ENCODE measurements around the gene OTP. TPM values are rescaled to one million over a fixed set of nuclear protein-coding genes. Genes with fewer than 3 reads are reported as not detected.
"Not testable (repeated sequence)": the region's sequence is repeated elsewhere in the genome, so short reads cannot be mapped to it uniquely, and the experiment has no call there.

OTP gene
- total RNA-seq, 4 donors from 2014 or later = not detected

GRCh38 chr5:77627869-77628674 lies 10.4 kb downstream of the OTP start:
- WGBS, 2 donors = 11 to 15% methylated on average over 54 to 69 of the region's 69 CpGs
- TF ChIP-seq POLR2A (IDR thresholded peaks at IDR 0.05) = no peak
- TF ChIP-seq, protein P1, sequence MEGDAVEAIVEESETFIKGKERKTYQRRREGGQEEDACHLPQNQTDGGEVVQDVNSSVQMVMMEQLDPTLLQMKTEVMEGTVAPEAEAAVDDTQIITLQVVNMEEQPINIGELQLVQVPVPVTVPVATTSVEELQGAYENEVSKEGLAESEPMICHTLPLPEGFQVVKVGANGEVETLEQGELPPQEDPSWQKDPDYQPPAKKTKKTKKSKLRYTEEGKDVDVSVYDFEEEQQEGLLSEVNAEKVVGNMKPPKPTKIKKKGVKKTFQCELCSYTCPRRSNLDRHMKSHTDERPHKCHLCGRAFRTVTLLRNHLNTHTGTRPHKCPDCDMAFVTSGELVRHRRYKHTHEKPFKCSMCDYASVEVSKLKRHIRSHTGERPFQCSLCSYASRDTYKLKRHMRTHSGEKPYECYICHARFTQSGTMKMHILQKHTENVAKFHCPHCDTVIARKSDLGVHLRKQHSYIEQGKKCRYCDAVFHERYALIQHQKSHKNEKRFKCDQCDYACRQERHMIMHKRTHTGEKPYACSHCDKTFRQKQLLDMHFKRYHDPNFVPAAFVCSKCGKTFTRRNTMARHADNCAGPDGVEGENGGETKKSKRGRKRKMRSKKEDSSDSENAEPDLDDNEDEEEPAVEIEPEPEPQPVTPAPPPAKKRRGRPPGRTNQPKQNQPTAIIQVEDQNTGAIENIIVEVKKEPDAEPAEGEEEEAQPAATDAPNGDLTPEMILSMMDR (IDR thresholded peaks at IDR 0.05) = no peak
- H3K4me3 ChIP-seq (ENCODE audit: low read depth, poor library complexity, severe bottlenecking) = no peak overlapping the region
- intact Hi-C loops (cut with DNase I; ENCODE audit: low total_unique reads) = no loop called here
- DNase-seq (ENCODE audit: low spot score in 2 of 2) = no peak

DNA sequence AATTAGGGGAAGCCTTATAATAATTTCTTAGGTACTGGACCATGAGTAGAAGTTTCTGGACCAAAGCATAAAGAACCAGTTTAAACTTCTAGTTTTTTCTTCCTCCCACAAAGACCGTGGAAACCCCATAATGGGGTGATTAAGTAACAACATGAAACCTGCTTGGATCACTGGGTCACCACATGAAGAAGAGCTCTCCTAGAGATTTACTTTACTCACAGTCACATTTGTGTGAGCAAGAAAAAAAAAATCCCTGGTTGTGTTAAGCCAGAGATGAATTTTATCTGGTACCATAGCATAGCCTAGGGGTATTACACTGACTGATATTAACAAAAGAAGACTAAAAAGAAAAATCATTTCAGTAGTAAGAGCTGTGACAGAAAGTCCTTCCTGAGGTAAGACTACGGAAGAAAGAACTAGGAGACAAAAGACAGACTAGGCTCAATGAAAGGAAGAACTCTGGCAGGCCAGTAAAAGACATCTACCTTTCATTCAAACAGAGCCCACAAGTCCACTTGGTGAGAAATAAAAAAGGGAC lies 15.2 kb downstream of the OTP start:
- WGBS, 2 donors = 67 to 68% methylated on average over 2 of the region's 2 CpGs
- intact Hi-C loops (cut with DNase I; ENCODE audit: low total_unique reads) = no loop called here
- TF ChIP-seq, protein P1 (IDR thresholded peaks at IDR 0.05) = no peak
- TF ChIP-seq POLR2A (IDR thresholded peaks at IDR 0.05) = no peak
- no peak overlapping the region for H3K4me3 ChIP-seq (ENCODE audit: low read depth, poor library complexity, severe bottlenecking)
- no peak for DNase-seq (ENCODE audit: low spot score in 2 of 2)

GRCh38 chr5:77621440-77621839 lies 17.1 kb downstream of the OTP start:
- intact Hi-C loops (cut with DNase I; ENCODE audit: low total_unique reads) = no loop called here
- TF ChIP-seq, protein P1 (IDR thresholded peaks at IDR 0.05) = no peak
- TF ChIP-seq POLR2A (IDR thresholded peaks at IDR 0.05) = no peak
- no peak for DNase-seq (ENCODE audit: low spot score in 2 of 2)
- H3K4me3 ChIP-seq (ENCODE audit: low read depth, poor library complexity, severe bottlenecking) = no peak overlapping the region
- WGBS, 2 donors = 92 to 94% methylated on average over 5 of the region's 5 CpGs

GRCh38 chr5:77620405-77620804 lies 18.1 kb downstream of the OTP start:
- 25 to 27% methylated on average over 4 of the region's 4 CpGs for WGBS, 2 donors
- TF ChIP-seq, protein P1 (IDR thresholded peaks at IDR 0.05) = no peak
- TF ChIP-seq POLR2A (IDR thresholded peaks at IDR 0.05) = no peak
- no peak for DNase-seq (ENCODE audit: low spot score in 2 of 2)
- H3K4me3 ChIP-seq (ENCODE audit: low read depth, poor library complexity, severe bottlenecking) = no peak overlapping the region
- intact Hi-C loops (cut with DNase I; ENCODE audit: low total_unique reads) = no loop called here

- H3K4me3 ChIP-seq (ENCODE audit: low read depth, poor library complexity, severe bottlenecking) = no peak overlapping the region
- no peak for DNase-seq (ENCODE audit: low spot score in 2 of 2)
- WGBS, 2 donors = 74 to 82% methylated on average over 2 of the region's 2 CpGs
- TF ChIP-seq POLR2A (IDR thresholded peaks at IDR 0.05) = no peak
- TF ChIP-seq, protein P1 (IDR thresholded peaks at IDR 0.05) = no peak
- intact Hi-C loops (cut with DNase I; ENCODE audit: low total_unique reads) = no loop called here
These were observed 21.6 kb downstream of the OTP start for GRCh38 chr5:77616920-77617319.

DNA sequence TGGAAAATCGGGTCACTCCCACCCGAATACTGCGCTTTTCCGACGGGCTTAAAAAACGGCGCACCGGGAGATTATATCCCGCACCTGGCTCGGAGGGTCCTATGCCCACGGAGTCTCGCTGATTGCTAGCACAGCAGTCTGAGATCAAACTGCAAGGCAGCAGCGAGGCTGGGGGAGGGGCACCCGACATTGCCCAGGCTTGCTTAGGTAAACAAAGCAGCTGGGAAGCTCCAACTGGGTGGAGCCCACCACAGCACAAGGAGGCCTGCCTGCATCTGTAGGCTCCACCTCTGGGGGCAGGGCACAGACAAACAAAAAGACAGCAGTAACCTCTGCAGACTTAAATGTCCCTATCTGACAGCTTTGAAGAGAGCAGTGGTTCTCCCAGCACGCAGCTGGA lies 29.6 kb downstream of the OTP start:
- H3K4me3 ChIP-seq (ENCODE audit: low read depth, poor library complexity, severe bottlenecking); intact Hi-C loops (cut with DNase I; ENCODE audit: low total_unique reads); DNase-seq (ENCODE audit: low spot score in 2 of 2): not testable (repeated sequence)
- 88 to 95% methylated on average over 14 of the region's 15 CpGs for WGBS, 2 donors

All from lower leg skin (tissue), 4 donors.